ENCODE measurements around the gene ALG11. TPM values are rescaled to one million over a fixed set of nuclear protein-coding genes. Genes with fewer than 3 reads are reported as not detected.

ALG11 gene
- total RNA-seq, 1 experiment from 2014 or later = 22.6 TPM

- no peak for TF ChIP-seq SRF (IDR thresholded peaks at IDR 0.05; ENCODE audit: low read depth)
- no peak for TF ChIP-seq ZFX (IDR thresholded peaks at IDR 0.05)
- TF ChIP-seq, protein P1, sequence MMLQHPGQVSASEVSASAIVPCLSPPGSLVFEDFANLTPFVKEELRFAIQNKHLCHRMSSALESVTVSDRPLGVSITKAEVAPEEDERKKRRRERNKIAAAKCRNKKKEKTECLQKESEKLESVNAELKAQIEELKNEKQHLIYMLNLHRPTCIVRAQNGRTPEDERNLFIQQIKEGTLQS (IDR thresholded peaks at IDR 0.05) = no peak
- TF ChIP-seq, protein P2, sequence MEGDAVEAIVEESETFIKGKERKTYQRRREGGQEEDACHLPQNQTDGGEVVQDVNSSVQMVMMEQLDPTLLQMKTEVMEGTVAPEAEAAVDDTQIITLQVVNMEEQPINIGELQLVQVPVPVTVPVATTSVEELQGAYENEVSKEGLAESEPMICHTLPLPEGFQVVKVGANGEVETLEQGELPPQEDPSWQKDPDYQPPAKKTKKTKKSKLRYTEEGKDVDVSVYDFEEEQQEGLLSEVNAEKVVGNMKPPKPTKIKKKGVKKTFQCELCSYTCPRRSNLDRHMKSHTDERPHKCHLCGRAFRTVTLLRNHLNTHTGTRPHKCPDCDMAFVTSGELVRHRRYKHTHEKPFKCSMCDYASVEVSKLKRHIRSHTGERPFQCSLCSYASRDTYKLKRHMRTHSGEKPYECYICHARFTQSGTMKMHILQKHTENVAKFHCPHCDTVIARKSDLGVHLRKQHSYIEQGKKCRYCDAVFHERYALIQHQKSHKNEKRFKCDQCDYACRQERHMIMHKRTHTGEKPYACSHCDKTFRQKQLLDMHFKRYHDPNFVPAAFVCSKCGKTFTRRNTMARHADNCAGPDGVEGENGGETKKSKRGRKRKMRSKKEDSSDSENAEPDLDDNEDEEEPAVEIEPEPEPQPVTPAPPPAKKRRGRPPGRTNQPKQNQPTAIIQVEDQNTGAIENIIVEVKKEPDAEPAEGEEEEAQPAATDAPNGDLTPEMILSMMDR (IDR thresholded peaks at IDR 0.05 in 2 of 3, conservative IDR thresholded peaks at IDR 0.05 in 1 of 3; ENCODE audit: borderline replicate concordance in 1 of 3, insufficient read depth in 1 of 3, low read depth in 2 of 3, low read length in 2 of 3) = no peak
- TF ChIP-seq EZH2phosphoT487 (IDR thresholded peaks at IDR 0.05; ENCODE audit: borderline replicate concordance) = no peak
- TF ChIP-seq SIN3A (IDR thresholded peaks at IDR 0.05; ENCODE audit: low read depth) = no peak
- no peak for TF ChIP-seq CBX3 (IDR thresholded peaks at IDR 0.05; ENCODE audit: low read depth)
- TF ChIP-seq ZNF274 (IDR thresholded peaks at IDR 0.05; ENCODE audit: low read depth, low read length) = no peak
Measured at GRCh38 chr13:52022356-52022755, 10.2 kb downstream of the ALG11 start (continued).

- ATAC-seq (no peak), DNase-seq (ENCODE audit: low read depth, low spot score) (no peak)
- no TSS peak for BruUV-seq (replicated peaks)
- Histone ChIP-seq H3K4me2 (ENCODE audit: low read length) (no peak within 1 kb of the TSS), H3K27ac (ENCODE audit: low read depth, low read length) (no peak within 1 kb of the TSS), H3K9ac (ENCODE audit: low read length) (no peak within 1 kb of the TSS), H4K20me1 (ENCODE audit: insufficient read depth) (no peaks in the 10 kb centered on the region), H3K27me3 (ENCODE audit: insufficient read depth, low read length) (no peaks in the 10 kb centered on the region), H3K4me3 (replicated peaks in 1 of 2; ENCODE audit: low read depth in 1 of 2, low read length in 2 of 2) (no peak within 1 kb of the TSS), H3K36me3 (ENCODE audit: control insufficient read depth in 1 of 2, insufficient read depth in 2 of 2, low read length in 2 of 2) (peaks cover 15% of the 10 kb centered on the region in 2 experiments; a peak in 3 of 4 replicates), H3K79me2 (ENCODE audit: insufficient read depth, low read length) (peaks cover 7% of the 10 kb centered on the region; the same call in 1 of the 2 replicates), H3K9me2 (ENCODE audit: insufficient read depth) (no peaks in the 10 kb centered on the region), H3K4me1 (ENCODE audit: control insufficient read depth in 1 of 2, insufficient read depth in 2 of 2, low read length in 2 of 2) (no peaks in the 10 kb centered on the region), H3K9me3 (ENCODE audit: control insufficient read depth in 1 of 2, insufficient read depth in 1 of 2, low read depth in 1 of 2, low read length in 2 of 2) (no peaks in the 10 kb centered on the region), H2AFZ (ENCODE audit: low read depth, low read length, poor library complexity, severe bottlenecking) (no peak within 1 kb of the TSS)
- CTCF ChIA-PET = no interaction called here
- POLR2A ChIA-PET = no interaction called here
- no peak for TF ChIP-seq EZH2 (IDR thresholded peaks at IDR 0.05)
- TF ChIP-seq, protein P3, sequence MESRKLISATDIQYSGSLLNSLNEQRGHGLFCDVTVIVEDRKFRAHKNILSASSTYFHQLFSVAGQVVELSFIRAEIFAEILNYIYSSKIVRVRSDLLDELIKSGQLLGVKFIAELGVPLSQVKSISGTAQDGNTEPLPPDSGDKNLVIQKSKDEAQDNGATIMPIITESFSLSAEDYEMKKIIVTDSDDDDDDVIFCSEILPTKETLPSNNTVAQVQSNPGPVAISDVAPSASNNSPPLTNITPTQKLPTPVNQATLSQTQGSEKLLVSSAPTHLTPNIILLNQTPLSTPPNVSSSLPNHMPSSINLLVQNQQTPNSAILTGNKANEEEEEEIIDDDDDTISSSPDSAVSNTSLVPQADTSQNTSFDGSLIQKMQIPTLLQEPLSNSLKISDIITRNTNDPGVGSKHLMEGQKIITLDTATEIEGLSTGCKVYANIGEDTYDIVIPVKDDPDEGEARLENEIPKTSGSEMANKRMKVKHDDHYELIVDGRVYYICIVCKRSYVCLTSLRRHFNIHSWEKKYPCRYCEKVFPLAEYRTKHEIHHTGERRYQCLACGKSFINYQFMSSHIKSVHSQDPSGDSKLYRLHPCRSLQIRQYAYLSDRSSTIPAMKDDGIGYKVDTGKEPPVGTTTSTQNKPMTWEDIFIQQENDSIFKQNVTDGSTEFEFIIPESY (IDR thresholded peaks at IDR 0.05; ENCODE audit: extremely low read depth, insufficient replicate concordance, low read length) = no peak
- no peak for TF ChIP-seq POLR2AphosphoS5 (IDR thresholded peaks at IDR 0.05; ENCODE audit: low read depth, low read length)
- no peak for TF ChIP-seq JUND (IDR thresholded peaks at IDR 0.05)
- no peak for TF ChIP-seq YY1 (IDR thresholded peaks at IDR 0.05; ENCODE audit: extremely low read depth, insufficient replicate concordance, low read depth, low read length)
- TF ChIP-seq SIN3A (IDR thresholded peaks at IDR 0.05; ENCODE audit: low read depth) = no peak
- TF ChIP-seq, protein P1 (IDR thresholded peaks at IDR 0.05) = no peak
- TF ChIP-seq ZFX (IDR thresholded peaks at IDR 0.05) = no peak
- TF ChIP-seq, protein P2 (IDR thresholded peaks at IDR 0.05 in 2 of 3, conservative IDR thresholded peaks at IDR 0.05 in 1 of 3; ENCODE audit: borderline replicate concordance in 1 of 3, insufficient read depth in 1 of 3, low read depth in 2 of 3, low read length in 2 of 3) = no peak
- TF ChIP-seq, protein P4, sequence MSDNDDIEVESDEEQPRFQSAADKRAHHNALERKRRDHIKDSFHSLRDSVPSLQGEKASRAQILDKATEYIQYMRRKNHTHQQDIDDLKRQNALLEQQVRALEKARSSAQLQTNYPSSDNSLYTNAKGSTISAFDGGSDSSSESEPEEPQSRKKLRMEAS (IDR thresholded peaks at IDR 0.05) = no peak
- RAD21 ChIA-PET (ENCODE audit: low non-redundant PET in 1 of 2, low total read pairs in 2 of 2, uncharacterized antibody in 2 of 2, unreplicated experiment in 2 of 2) = no interaction called here
- intact Hi-C loops (cut with micrococcal nuclease) = no loop called here
Measured at GRCh38 chr13:52024481-52024880, 12.3 kb downstream of the ALG11 start, which contains the start of gene UTP14C. Gene UTP14C (plus strand): TSS chr13:52024691. CDS start chr13:52028805, 4,114 bp downstream.

Data from HCT116 (cell line).